ENCODE data around the gene TSHZ2.
A peak's percentile ranks its signal among the peaks of the same experiment; 100 is the strongest.
"Not testable (repeated sequence)": the region's sequence is repeated elsewhere in the genome, so short reads cannot be mapped to it uniquely, and the experiment has no call there.

TSHZ2 gene

DNA sequence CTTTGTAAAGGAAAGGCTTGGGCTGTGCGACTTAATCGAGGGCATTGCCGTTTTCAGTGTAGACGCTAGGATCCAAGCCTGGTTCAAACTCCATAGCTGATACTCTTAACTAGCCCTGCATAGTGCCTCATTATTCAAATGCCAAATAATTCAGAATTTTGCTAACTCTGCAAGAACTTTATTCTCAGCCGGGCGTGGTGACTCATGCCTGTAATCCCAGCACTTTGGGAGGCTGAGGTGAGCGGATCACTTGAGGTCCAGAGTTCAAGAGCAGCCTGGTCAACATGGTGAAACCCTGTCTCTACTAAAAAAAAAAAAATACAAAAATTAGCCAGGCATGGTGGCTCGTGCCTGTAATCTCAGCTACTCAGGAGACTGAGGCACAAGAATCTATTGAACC, 394.8 kb downstream of the TSHZ2 start:
- DNase-seq: not testable (repeated sequence)

DNA sequence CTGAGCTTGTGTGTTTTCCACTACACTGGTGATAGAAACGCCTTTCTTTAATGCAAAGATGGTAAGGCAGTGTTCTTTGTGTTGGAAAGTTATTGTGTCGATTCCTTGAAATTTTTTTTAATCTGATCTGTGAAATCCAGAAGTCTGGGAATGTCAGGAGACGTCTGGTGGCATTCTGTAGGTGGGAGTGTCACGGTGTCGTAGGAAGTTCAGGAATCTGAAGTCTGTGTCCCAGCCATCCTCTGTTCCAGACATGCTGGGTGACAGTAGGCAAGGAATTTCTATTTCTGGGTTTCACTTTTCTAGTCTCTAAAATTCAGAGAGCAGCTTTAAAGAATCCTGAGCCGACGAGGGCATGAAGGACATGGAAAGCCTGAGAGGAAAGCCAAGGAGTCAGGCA, 397.7 kb downstream of the TSHZ2 start:
- no peak for DNase-seq

DNA sequence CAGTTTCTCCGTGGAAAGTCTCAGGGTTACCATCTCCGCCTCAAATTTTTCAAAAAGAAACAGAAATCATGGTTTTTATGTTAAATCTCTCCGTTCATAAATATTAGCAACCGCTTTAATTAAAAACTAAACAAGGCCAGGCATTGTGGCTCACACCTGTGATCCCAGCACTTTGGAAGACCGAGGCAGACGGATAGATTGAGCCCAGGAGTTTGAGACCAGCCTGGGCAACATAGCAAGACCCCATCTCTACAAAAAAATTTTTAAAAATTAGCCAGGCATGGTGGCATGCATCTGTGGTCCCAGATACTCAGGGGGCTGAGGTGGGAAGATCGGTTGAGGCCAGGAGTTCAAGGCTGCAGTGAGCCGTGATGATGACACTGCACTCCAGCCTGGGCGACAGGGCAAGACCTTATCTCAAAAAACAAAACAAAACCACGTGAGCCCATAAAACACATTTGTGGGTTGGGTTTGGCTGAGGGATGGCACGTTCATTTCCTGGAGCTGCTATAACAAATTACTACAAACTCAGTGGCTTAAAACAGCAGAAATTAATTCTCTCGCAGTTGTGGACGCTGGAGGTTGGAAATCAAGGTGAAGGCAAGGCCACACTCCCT, 398.3 kb downstream of the TSHZ2 start:
- DNase-seq: no peak

DNA sequence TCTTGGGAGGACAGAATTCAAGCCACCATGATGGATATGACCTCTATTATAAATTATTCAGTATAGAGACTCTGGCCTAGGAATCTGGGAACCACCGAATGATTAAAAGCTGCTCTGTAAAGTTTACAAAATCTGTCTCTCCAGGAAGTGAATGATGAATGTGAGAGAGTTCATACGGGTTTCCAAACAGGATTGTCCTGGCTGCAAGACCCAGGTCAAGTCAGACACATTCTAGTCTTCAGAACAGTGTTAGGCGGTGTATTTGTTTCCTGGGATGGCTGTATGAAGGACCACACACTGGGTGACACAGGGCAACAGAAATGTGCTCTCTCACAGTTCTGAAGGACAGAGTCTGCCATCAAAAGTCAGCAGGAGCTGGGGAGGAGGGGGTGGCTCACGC, 399.1 kb downstream of the TSHZ2 start:
- no peak for DNase-seq

DNA sequence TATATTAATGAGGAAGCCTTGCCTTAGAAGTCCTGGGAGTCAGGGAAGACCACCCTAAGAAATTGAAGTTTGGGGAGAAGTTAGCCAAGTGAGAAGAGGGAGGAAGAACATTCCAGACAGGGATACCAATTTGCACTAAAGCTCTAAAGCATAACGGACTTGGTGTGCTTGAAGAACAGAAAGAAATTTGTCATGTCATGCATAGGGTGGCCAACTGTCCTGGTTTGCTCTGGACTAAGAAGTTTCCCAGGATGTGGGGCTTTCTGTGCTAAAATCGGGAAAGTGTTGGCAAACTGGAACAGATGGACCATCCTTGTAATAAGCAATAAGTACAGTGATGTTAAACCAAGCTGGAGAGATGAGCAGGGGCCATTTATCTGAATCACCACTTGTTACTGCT, 403.9 kb downstream of the TSHZ2 start:
- DNase-seq: no peak

DNA sequence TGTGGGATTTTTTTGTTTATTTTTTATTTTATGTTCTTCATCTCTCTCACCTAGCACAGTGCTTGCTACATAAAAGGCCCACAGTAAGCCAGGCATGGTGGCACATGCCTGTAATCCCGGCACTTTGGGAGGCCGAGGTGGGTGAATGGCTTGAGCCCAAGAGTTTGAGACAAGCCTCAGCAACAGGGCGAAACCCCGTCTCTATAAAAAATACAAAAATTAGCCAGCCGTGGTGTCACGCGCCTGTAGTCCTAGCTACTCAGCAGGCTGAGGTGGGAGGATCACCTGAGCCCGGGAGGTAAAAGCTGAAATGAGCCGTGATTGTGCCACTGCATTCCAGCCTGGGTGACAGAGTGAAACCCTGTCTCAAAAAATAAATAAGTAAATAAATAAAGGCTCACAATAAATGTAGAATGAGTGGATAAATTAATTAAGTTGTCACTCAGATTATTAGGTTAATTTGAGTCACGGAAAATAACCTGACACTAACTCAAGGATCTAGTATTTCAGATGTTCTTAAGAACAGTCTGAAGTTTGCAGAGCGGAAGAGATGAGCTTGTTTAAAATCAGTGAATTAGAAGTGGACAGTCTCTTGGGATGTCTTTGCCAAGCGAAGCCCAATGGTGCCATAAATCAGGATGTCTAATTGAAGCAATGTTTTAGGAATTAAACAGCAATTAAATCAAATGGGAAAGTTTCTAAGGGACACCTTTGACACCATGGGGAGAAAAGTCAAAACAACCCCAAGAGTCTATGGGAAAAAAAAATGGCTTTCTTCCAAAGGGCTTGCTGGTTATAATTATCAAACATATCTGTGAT, 407.1 kb downstream of the TSHZ2 start:
- DNase-seq: no peak

DNA sequence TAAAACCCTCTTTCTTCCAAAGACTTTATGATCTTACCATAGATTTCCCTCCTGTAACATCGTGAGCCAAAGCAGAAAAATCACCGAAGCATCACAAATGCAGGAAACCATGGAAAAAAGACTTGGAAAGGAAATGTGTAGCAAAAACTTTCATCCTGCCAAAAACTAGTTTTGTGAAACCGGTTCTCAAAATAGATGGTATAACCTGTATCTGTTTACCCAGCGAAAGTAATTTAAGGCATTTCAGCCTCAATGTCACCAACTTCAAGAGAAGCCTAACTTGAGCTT, 407.6 kb downstream of the TSHZ2 start:
- DNase-seq: no peak

DNA sequence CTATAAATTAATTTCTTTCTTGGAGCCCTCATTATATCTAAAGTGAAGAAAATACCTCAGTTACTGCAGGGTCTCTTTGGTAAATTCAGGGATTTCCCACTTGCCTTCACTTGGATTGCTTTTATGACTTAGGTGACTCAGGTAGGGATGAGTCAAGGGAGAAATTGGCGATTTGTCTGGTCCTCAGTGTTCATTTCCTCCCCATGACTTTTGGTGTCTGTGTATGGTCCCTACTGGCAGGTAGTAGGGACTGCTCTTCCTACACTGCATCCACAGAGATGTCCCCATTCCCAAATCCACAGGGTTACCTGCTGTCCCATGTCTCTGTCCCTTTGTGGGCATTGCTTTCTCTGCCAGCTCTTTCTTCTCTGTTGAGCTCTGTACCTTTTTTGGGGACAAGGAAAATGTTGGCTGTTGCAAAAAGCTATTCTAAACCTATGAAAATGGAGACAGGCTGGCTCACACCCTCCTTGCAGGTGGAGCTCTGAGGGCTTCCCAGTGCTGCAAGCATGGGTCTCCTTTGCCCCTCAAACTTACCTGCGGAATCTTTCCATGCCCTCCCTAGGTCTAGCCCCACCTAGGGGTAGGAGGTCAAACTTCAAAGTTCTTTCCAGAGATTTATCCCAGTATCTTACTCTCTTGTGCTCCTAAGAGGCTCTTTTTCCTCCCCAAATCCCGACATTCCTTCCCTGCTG, 409.6 kb downstream of the TSHZ2 start:
- no peak for DNase-seq

DNA sequence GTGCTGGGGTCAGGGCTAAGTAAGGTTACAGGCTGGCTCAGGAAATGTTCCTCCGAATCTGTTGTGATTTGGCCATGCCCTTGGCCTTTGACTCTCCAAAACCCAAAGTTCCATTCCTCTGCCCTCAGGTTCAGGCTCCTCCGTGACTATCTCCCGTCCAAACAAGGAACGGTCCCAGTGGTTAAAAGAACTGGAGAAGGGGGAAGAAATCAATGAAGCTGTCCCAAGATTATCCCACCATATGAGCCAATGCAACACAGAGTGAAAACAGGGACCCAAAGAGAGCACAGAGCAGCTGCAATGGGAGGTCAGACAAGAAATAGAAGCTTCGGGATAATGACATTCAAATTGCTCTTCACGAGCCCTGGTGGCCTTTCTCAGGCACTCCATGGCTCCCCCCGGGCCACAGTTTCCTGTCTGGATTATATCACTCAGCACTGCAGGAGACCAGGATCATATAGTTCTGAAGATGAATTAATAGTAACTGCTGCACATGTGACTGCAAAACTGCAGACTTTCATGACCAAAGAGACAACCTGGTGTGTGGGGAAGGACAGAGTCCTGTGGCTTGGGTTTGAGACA, 410.2 kb downstream of the TSHZ2 start:
- no peak for DNase-seq

DNA sequence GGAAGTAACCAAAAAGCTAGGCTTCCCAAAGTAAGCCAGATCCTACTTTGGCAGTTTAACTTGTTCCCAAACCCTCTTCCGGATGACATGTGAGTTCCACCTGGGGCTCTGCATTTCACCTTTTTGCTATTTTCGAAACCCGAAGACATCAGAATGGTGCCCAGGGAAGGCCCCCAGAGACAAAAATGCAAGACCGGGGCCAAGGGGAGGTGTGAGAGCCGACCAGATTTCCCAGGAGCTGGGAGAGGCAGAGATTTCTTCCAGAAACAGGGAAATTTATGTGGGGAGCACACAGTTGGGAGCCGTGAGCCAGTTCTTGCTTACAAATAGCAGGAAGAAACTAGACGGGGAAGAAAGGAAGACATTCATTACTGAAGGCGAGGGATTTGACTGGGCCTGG, 411.8 kb downstream of the TSHZ2 start:
- DNase-seq: no peak

DNA sequence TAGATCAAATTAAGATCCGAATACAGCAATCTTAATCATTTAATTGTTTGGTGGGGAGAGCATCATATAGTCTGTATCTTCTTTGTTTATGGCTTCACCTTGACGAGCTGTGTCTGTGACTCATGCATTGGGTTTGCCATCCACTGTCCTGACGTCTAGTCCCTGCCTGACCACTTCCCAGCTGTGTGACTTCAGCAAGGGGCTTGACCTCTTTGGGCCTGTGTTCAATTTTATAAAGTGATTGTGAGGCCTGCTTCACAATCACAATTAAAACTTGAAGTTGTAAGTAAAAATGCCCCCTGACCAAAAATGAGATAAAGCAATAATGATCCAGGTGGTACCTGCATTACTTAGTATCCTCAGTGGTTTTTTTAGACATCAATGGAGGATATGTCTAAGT, 412.2 kb downstream of the TSHZ2 start:
- DNase-seq: no peak

DNA sequence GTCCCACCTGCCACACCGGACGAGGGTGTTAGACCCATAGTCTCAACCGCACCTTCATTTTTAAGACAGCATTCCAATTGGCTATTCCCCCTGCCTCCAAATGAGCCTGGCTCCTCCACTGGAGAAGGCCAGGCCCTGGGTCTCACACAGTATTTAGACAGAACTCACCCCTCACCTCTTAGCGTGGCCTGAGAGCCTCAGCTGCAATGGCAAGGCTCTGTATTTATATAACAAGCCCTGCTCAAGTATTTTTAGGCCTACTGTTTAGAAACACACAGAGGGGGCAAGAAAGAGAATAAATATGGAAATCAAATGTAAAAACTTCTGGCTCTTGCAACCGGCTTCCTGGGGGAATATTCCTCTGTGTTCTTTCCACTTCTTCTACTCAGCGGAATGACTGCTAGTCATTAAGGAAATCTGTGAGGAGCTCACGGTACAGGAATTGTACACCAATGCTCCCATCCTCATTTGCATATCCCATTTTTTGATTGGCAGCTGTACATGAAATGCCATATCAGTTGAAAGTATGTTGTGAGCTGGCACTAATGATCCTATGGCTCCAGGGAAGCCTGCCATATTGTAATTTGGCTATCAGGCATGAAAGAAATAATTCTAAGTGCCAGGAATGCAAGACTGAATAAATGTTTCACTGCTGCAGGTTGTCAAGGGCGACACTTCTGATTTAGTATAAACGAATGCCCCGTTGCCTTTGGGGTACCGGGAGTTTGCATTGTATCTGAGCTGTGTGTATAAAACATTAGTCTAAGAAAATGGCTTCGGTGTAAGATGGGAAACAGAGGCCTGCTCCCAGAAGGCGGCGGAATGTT, 414.0 kb downstream of the TSHZ2 start:
- DNase-seq: no peak

DNA sequence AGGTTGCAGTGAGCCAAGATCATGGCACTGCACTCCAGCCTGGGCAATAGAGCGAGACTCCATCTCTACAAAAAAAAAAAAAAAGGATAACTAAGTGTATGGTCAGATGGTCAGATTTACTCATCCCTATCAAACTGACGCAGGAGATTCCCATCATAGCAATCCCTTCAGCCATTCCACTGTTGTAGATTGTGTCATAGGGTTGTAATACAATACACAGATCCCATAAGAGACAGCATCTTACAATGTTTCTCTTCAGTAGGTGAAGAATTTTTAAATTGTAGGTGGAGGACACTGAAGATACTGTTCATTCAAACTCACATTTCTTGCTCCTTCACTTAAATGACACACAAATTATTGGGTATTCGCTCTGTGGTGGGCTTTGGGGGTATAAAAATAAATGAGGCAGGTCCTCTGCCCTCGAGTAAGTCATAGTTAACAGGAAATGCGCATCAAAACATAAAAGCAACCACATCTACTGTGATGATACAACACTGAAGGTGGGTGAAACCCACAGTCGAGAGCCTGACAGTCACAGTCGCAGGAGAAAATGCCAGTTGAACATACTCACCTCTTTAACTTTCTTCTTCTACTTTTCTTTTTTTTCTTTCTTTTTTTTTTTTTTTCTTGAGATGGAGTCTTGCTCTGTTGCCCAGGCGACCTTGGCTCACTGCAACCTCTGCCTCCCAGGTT, 416.0 kb downstream of the TSHZ2 start:
- DNase-seq: no peak

DNA sequence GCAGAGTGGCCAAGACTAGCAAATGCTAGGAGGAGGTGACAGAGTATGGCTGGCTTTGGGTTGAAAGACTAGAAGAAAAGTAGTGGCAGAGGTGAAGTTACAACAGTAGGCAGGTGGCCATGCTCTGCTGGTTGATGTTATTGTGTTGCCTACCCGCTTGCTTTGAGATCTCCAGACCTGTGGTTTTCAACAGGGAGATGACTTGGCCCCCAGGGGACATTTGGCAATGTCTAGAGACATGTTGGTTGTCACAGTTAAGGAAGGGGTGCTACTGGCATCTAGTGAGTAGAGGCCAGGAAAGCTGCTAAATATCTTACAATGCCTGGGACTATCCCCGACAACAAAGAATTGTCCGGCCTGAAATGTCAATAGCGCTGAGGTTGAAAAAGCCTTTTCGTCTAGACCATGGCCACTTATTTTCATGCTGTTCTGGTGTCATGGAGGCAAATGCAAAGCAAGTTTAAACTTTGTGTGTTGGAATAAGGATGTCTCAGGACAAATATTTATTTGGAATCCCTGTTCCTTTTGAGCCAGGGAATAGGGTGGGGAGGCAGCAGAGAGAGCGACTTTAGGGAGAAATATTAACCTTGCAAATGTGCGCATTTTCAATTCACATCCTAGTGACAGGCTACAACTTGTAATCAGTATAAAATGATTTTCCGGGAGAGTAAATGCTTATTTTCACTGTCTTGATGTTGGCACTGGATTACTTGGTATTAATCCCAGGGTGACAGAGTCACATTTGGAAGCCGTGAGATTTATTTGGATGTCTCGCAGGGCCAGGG, 417.6 kb downstream of the TSHZ2 start:
- DNase-seq: no peak

DNA sequence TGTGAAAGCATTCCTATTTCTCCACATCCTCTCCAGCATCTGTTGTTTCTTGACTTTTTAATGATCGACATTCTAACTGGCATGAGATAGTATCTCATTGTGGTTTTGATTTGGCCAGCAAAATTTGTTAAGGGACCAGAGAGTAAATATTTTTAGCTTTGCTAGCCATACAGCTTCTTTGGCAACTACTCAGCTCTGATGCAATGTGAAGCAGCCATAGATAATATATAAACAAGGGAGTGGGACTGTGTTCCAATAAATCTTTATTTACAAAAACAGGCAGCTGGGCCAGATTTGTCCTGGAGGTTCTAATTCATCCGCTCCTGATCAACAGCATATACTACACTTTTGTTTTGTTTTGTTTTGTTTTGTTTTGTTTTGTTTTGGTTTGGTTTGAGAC, 418.6 kb downstream of the TSHZ2 start:
- DNase-seq: no peak

DNA sequence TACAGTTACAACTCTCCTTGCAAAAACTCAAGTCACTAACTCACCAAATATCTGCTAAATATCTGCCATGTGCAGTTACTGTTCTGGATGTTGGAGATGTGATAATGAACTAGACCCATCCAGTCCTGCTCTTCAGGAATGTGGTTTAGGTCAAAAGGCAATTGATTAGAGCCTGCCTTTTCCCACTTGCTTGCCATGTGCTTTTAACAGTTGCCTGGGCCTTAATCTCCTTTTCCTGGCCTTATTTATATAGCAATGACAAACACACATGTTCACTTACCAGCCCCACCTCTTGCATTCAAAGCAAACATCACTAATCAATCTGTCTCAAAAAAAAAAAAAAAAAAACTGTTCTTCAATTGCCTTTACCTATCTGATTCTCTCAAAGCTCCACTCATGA, 422.3 kb downstream of the TSHZ2 start:
- DNase-seq: no peak

DNA sequence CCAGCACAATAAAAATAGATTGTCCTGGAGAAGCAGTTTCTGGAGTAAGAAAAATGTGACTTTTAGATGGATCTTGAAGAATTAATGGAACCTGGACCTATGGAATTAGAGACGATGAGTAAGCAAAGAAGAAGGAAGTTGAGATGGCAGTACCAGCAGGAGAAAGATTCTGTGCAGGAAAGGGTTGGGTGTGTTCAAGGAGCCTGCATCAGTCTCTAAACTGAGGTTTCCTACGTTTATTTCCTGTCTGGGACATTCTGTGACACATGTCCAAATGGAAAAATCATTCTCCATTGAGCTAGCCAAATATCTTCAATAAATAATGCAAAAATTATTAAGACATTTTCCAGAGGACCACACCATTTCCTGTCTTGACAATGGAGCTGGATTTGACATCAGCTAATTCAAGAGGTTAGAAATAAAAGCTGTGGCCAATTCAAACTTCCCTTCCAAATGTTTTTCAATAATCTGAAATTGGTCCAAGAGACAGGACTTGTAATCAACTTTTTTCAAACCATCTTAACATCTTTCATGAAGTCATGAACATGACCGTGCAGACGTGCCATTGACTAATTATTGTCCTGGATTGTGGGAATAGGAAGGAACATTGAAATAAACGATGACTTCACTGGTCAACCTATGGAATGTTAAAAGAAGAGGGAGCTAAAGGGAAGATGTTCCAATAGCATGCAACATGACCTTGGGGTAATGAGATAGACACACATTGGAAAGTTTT, 423.2 kb downstream of the TSHZ2 start:
- no peak for DNase-seq

DNA sequence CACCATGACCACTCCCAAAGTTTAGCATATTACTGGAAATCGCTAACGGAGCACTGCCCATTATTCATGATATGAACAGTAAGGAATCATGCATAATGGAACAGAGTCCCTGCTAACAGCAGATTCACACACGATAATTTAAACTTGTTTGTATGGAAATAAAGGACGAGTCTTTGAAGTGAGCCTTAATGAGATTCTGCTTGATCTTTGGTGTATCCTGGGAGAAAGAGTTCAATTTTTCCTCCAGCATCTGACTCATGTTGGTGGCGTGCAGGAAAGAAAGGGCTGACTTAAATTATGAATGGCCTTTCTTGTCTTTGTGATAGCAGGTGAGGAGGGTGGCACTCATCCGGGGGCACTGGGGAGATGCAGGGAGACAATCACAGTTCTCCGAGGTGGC, 426.9 kb downstream of the TSHZ2 start:
- DNase-seq: no peak

DNA sequence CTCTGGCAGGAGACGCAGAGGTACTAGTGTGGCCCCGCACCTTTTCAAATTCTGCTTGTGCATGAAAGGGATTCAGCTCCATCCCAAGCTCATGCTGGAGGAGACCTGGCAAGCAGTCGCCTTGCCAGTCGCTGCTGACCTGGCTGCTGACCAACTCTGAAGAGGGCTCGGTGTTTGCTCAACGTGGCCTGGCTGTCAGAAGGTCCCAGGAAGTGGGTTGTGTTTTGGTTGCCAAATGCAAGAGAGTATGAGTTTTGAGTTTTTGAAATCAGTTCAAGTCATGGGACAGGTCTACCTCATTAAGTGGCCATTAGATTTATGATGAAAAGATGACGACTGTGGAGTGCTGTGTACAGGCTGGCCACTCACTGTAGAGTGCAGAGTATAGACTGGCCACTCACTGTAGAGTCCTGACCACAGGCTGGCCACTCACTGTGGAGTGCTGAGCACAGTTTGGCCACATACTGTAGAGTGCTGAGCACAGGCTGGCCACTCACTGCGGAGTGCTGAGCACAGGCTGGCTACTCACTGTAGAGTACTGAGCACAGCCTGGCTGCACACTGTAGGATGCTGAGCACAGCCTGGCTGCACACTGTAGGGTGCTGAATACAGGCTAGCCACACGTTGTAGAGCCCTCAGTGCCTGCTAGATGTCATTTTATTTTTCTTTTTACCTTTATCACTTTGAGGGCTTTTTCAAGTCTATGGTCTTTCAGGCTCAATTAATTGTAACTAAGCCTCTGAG, 427.6 kb downstream of the TSHZ2 start:
- DNase-seq: peak; percentile 60
